Epithelial cell of proximal tubule (primary cell): Measurements from ENCODE around the gene PRG3. TPM values are rescaled to one million over a fixed set of nuclear protein-coding genes. Genes with fewer than 3 reads are reported as not detected.
"Not testable (repeated sequence)": the region's sequence is repeated elsewhere in the genome, so short reads cannot be mapped to it uniquely, and the experiment has no call there.

Source experiments
- DNase-seq: peaks from one replicate; pipeline ENCODE4 v3.0.0-alpha.2; 2011; ENCODE audit warnings: low read depth
- H3K4me3 ChIP-seq: 2 replicates; pipeline ENCODE4 v1.5.1; 2011; ENCODE audit warnings: low read depth, mild to moderate bottlenecking, low read length
- CTCF ChIP-seq: conservative IDR thresholded peaks from 2 replicates; pipeline ENCODE4 v1.5.1; 2012; ENCODE audit warnings: low read depth, mild to moderate bottlenecking, low read length
- total RNA-seq: library from RNA; depleted of rRNA; stranded (reverse); fragments of >200 nt; gene quantifications from 2 replicates; pipeline ENCODE4 v1.2.3, GENCODE V29; 2015

The PRG3 gene
- total RNA-seq, 1 donor from 2014 or later, result not detected

DNA sequence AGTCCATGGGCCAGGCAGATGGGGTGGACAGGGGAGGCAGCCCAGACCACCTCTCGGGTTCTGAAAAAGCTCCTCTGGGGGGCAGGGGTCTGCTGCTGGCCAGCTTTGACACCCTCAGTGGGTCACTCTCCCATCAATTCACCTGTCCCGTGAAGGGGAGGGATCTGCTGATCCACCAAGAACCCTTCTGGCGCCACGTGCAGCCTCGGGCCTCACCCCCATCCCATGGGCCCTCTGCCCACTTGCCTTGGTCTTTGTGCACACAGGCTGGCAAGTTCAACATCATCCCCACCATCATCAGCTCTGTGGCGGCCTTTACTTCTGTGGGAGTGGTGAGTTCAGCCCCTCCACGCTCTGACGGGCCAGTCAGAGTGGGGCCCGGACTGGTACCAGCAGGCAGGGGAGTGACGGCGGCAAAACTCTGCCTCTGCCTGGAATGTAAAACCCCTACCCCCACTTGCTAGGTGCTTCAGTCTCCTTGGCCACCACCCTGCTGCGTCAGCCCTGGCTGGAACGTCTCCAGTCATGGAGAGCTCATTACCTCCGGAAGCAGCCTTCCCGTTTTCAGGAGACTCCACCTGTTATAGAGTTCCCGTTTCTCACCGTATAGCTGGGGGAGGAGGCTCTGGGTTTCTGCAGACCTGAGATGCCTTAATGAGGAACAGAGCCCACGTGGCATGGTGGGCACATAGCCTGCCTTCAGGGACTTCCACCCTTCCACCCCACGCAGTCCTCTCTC is 12.7 kb downstream of the PRG3 start:
- no peak for TF ChIP-seq CTCF
- DNase-seq, result no peak
- H3K4me3 ChIP-seq, result no peak overlapping the region

- no peak overlapping the region for H3K4me3 ChIP-seq
- DNase-seq, result no peak
- no peak for TF ChIP-seq CTCF
Measured at GRCh38 chr11:57364851-57365660, 15.9 kb downstream of the PRG3 start.

DNA sequence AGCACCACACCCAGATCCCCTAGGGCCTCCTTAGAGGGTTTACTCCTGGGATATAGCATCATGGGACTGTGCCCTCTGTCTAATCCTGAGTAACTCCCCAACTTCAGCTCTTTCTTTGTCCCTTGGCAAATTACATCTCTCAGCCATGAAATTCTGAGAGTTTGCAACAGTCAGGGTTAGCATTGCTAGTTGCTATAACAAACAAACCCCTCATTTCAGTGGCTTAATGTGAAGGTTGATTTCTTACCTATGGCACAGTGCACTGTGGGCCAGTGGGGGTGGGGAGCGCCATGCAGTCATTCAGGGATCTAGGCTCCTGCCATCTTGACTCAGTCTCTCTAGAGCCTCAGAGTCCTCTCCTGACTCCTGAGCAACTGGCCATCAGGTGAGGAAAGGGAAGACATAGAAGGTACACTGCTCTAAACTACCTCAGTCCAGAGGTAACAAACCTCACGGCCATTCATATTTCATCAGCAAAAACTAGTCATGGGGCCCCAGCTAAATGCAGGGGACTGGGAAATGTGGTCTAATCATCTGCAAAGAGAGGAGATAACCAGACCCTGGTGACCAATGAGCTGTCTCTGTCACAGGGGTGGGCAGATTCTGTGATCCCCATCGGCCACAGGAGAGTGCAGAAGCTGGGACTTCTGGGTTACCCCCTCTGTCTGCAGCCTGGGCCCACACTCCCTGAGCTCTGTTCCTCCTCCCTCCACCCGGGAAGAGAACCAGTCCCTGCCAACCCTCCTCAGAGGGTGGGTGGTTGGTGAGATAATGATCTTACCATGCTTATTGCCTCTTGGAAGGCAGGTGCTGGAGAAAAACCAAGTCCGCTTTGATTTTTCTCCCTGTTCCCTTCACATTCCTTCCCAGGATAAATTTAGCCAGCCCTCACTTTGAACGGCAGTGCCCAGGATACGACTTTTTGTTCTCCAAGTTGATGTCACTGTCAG is 17.5 kb downstream of the PRG3 start:
- no peak for TF ChIP-seq CTCF
- DNase-seq, result no peak
- no peak overlapping the region for H3K4me3 ChIP-seq

- no peak overlapping the region for H3K4me3 ChIP-seq
- DNase-seq, result no peak
- TF ChIP-seq CTCF, result no peak
Measured at GRCh38 chr11:57361926-57362325, 19.0 kb downstream of the PRG3 start.

DNA sequence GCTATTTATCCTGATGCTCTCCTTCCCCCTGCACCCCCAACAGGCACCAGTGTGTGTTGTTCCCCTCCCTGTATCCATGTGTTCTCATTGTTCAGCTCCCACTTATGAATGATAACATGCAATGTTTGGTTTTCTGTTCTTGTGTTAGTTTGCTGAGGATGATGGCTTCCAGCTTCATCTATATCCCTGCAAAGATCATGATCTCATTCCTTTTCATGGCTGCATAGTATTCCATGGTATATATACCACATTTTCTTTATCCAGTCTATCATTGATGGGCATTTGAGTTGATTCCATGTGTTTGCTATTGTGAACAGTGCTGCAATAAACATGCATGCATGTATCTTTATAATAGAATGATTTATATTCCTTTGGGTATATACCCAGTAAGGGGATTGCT is 19.5 kb downstream of the PRG3 start:
- not testable (repeated sequence) for H3K4me3 ChIP-seq, DNase-seq

- H3K4me3 ChIP-seq, result no peak overlapping the region
- no peak for DNase-seq
- no peak for TF ChIP-seq CTCF
Measured at GRCh38 chr11:57360991-57361390, 20.0 kb downstream of the PRG3 start.
